AG04450 (cell line): ENCODE measurements around the gene KATNAL2. TPM values are rescaled to one million over a fixed set of nuclear protein-coding genes. Genes with fewer than 3 reads are reported as not detected.

ENCODE experiments used
- CTCF ChIA-PET: fragments of 300-600, 350-600 bp; formaldehyde crosslinking; extraction: SDS; loops from one replicate; lab custom pipeline; 2022; ENCODE audit warnings: antibody characterized with exemption, inconsistent platforms; lab: Charles Lee
- POLR2A ChIA-PET: fragments of 350-600 bp; formaldehyde crosslinking; extraction: SDS; loops from one replicate; lab custom pipeline; 2021; ENCODE audit warnings: antibody characterized with exemption, inconsistent platforms; lab: Yijun Ruan, JAX
- DNase-seq: peaks from one replicate; pipeline ENCODE4 v3.0.0-alpha.2; 2011; ENCODE audit warnings: low read depth, low spot score
- H3K27ac ChIP-seq: one replicate; pipeline ENCODE4 v1.5.1; 2012; ENCODE audit warnings: low read depth, low read length, control low read depth
- H3K27me3 ChIP-seq: one replicate; pipeline ENCODE4 v1.6.0; 2012; ENCODE audit warnings: low read length; ENCODE audit not compliant: control insufficient read depth, insufficient read depth
- H3K4me3 ChIP-seq: 2 replicates; pipeline ENCODE4 v1.5.1; 2011; ENCODE audit warnings: mild to moderate bottlenecking, low read depth, low read length, control low read depth
- H3K9me3 ChIP-seq: 2 replicates; pipeline ENCODE4 v1.5.1; 2012; ENCODE audit warnings: low read length; ENCODE audit not compliant: control insufficient read depth, insufficient read depth
- CTCF ChIP-seq: IDR thresholded peaks from 2 replicates; pipeline ENCODE4 v1.5.1; 2011; ENCODE audit warnings: low read depth, low read length, control low read depth, inconsistent platforms
- polyA plus RNA-seq: library from polyadenylated mRNA; depleted of rRNA; stranded (reverse); fragments of >200 nt; gene quantifications from 2 replicates; pipeline ENCODE4 v1.2.3, GENCODE V29; 2011

KATNAL2 gene
- polyA plus RNA-seq, 1 experiment = 1.9 TPM

GRCh38 chr18:47118981-47119380, 201.6 kb downstream of the KATNAL2 start:
- TF ChIP-seq CTCF = no peak
- POLR2A ChIA-PET = no interaction called here
- H3K4me3 ChIP-seq = no peak overlapping the region

DNA sequence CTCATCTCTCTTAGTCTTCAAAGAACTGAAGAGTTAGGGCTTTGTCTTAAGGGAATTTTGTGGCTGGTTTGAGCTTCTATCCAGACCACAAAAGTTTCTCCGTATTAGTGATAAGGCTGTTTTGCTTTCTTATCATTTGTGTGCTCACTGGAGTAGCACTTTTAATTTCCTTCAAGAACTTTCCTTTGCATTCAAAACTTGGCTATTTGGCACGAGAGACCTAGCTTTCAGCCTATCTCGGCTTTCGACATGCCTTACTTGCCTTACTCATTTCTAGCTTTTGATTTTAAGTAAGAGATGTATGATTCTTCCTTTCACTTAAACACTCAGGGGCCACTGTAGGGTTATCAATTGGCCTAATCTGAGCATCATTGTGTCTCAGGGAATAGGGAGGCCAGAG, 203.0 kb downstream of the KATNAL2 start:
- Histone ChIP-seq H3K4me3 (no peak overlapping the region), H3K27me3 (no peaks in the 10 kb centered on the region), H3K9me3 (no peaks in the 10 kb centered on the region), H3K27ac (no peak overlapping the region)
- POLR2A ChIA-PET = no interaction called here
- no peak for DNase-seq
- TF ChIP-seq CTCF = no peak
- CTCF ChIA-PET = interaction anchor here (2.9 kb wide), 1 partner anchor 84 kb away, joined by 11 read pairs; no protein-coding TSS in a partner anchor

More at GRCh38 chr18:47118981-47119380, 201.6 kb downstream of the KATNAL2 start:
- CTCF ChIA-PET = no interaction called here
- Histone ChIP-seq H3K9me3 (no peaks in the 10 kb centered on the region), H3K27me3 (no peaks in the 10 kb centered on the region), H3K27ac (no peak overlapping the region)
- DNase-seq = no peak

GRCh38 chr18:47121146-47121545, 203.7 kb downstream of the KATNAL2 start:
- Histone ChIP-seq H3K27ac (no peak overlapping the region), H3K27me3 (no peaks in the 10 kb centered on the region), H3K4me3 (no peak overlapping the region), H3K9me3 (no peaks in the 10 kb centered on the region)
- ChIA-PET POLR2A (no interaction called here), CTCF (interaction anchor here (1.0 to 2.9 kb wide), 2 partner anchors 83 to 628 kb away, joined by 3 to 11 read pairs; no protein-coding TSS in a partner anchor)
- TF ChIP-seq CTCF = no peak
- DNase-seq = no peak

DNA sequence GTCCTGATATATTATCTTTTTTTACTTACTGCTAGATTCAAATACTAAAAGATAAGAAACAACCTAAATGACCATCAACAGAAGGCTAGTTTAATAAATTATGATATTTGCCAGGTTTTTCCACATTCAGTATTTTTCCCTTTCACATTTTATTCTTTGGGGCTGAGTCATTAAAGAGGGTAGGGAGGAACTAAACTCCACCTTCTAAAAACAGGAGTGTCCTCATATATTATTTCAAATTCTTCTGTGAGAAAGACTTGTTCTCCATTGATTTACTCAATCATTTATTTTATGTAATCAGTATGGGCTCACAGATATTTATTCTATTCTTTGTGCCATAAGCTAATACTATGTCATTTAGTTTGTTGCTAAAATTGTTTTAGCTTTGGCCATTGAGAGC, 223.9 kb downstream of the KATNAL2 start:
- Histone ChIP-seq H3K27me3 (no peaks in the 10 kb centered on the region), H3K27ac (no peak overlapping the region), H3K4me3 (no peak overlapping the region), H3K9me3 (no peaks in the 10 kb centered on the region)
- DNase-seq = no peak
- CTCF ChIA-PET = no interaction called here
- POLR2A ChIA-PET = no interaction called here
- no peak for TF ChIP-seq CTCF

DNA sequence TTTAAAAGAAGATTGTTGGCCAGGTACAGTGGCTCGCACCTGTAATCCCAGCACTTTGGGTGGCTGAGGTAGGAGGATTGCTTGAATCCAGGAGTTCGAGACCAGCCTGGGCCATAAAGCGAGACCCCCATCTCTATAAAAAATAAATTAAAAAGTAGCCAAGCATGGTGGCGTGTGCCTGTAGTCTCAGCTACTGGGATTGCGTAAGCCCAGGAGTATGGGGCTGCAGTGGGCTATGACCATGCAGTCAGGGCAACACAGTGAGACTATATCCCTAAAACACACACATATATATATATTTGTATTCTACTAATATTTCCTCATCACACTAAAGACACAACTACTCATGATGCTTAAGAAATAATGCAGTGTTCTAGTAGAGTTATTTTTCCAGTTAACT, 225.8 kb downstream of the KATNAL2 start:
- ChIA-PET POLR2A (no interaction called here), CTCF (no interaction called here)
- no peak for TF ChIP-seq CTCF
- Histone ChIP-seq H3K4me3 (no peak overlapping the region), H3K27me3 (no peaks in the 10 kb centered on the region), H3K9me3 (no peaks in the 10 kb centered on the region), H3K27ac (no peak overlapping the region)
- DNase-seq = no peak
